Measurements from ENCODE around the gene CENPM.

CENPM gene, protein sequence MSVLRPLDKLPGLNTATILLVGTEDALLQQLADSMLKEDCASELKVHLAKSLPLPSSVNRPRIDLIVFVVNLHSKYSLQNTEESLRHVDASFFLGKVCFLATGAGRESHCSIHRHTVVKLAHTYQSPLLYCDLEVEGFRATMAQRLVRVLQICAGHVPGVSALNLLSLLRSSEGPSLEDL

DNA sequence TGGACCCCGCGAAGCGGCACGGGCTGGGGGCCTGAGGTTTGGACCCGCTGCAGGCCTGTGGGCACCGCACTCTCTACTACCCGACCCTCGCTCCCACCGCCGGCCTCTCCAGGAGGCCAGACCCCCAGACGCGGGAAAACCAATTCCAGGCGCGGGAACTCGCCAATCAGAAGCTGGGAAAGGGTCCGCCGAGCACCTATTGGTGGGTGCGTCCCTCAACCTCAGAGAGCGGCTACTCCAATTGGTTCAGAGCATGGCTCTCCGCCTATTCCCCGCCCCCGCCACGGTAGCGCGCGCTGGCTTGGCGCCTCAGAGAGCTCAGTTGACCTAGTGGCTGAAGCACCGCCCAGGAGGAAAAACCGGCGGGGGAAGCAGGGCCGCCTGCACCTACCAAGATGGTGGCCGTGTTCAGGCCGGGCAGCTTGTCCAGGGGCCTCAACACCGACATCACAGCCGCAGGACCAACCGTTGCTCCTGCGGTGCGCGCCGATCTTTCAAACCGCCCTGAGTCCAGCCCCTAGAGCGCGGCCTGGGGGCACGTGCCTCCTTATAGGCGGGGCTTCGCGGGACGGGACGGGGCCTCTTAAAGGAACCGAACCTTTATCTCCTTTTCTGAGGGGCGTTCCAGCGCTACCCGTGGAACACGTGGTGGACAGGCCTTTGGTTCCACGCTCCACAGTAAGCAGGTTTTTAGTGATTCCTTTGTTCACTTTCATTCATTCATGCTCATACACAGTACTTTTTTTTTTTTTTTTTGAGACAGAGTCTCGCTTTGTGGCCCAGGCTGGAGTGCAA is at the start of gene CENPM:
Gene CENPM, minus strand, starts transcription at position 524 of the 795 bp plus-strand sequence. Its CDS starts 76 bp downstream, at position 448.
- DNase-seq: peak; percentile 82 to 88

GRCh38 chr22:41995211-41995610 is 48.3 kb upstream of the CENPM start:
- DNase-seq: no peak

- no peak for DNase-seq
Observed at GRCh38 chr22:41992496-41992895, 45.5 kb upstream of the CENPM start.

- DNase-seq: no peak
Observed at GRCh38 chr22:41991111-41991510, 44.2 kb upstream of the CENPM start.

DNA sequence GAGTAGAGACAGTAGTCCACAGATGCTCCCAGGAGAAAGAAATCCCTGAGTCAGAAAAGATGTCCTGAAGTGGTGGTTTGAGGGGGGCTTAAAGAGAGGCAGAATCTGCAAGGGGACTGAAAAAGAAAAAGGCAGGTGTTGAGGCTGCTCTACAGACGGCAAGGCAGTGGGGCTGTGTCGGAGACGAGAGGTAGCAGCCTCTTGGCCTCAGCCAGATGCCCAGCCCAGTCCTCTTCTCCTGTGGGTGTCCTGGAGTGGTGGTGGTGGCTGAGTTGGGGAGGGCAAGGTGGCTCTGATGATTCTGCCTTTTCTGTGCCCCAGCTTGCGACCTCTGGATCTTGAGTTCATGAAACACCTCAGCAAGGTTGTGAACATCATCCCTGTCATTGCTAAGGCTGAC is 42.3 kb upstream of the CENPM start:
- DNase-seq: no peak

DNA sequence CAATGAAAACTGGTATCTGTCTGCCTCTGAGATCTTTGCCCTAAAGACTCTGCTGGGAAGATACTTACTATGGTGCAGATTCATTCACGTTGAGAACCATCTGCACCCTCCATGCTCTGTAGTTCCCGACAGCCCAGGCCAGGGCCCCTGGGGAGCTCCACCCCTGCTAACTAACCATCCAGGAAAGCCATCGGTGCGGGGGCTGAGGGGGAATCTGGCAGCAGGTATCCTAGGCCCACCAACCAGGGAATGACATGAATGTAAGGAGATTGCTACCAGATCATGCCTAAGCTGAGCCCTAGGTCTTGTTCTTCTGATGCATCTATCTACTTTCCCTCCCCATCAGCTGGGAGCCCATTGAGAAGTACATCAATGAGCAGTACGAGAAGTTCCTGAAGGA is 40.3 kb upstream of the CENPM start:
- no peak for DNase-seq

- no peak for DNase-seq
Observed at GRCh38 chr22:41983513-41984405, 36.8 kb upstream of the CENPM start.

DNA sequence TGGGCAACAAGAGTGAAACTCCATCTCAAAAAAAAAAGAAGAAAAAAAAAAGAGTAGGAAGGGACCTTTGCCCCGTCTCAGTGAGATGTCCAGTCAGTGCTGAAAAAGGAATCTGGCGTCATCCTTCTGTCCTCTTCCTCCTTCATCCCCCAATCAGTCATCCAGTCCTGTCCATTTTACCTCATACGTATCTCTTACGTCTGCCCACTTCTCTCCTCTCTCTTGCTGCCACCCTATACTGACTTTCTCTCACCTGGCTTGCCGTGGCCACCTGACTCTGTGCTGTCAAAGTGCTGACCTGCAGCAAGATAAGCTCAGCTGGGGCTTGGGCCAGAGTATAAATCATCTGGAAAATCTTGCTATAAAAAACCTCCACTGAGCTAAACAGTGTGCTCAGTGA is 35.9 kb upstream of the CENPM start:
- DNase-seq: no peak

DNA sequence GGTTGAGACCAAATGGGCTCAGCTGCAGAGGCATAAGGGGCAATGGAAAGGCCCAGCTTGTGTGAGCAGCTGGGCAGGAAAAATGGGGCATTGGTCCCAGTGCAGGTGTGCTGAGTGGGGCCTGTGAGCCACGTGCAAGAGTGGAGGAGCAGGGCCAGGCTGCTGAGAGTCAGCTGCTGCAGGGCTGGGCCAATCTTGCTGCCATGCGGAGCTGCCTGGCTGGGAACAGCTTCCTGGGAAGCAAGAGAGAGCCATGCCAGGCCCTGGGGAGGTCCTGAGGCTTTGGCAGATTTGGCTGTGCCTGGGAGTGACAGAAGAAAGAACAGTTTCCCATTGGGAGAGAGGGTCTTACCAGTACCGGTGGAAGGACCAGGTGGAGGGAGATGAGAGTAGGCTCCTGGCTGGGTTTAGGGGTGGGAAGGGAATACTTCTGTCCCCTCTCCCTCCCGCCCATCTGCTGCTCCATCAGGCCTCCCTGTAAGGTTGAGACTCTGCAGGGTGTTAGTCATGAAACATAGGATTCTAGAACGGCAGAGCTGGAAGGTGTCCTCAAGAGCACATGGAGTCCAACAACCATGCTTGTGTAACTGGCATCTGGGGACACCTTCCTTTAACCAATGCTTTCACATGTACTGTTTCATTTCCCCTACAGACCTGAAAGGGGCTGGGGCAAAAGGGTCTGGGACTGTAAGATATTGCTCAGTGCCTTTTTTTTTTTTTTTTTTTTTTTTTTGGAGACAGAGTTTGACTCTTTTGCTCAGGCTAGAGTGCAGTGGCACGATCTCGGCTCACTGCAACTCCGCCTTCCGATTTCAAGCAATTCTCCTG is 32.7 kb upstream of the CENPM start:
- no peak for DNase-seq

DNA sequence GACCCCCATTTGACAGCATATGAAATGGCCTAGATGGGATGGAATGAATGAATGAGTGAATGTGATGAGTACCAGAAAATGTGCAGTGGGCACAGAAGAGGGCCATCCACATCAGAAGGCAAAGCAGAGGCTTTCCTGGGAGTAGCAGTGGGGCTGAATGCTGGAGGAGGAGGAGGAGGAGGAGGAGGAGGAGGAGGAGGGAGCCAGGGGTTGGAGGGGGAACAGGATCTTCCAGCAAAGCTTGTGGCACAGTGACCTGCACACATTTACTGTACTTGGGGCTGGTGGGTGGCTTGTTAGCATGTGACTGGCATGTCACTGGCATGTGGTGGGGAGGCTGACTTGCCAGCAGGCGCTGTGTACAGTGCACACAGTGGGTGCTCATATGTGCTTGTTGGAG is 31.8 kb upstream of the CENPM start:
- no peak for DNase-seq

- peak in 1 of 2 donors; percentile 10 for DNase-seq
Observed at GRCh38 chr22:41976961-41977566, 30.1 kb upstream of the CENPM start.

DNA sequence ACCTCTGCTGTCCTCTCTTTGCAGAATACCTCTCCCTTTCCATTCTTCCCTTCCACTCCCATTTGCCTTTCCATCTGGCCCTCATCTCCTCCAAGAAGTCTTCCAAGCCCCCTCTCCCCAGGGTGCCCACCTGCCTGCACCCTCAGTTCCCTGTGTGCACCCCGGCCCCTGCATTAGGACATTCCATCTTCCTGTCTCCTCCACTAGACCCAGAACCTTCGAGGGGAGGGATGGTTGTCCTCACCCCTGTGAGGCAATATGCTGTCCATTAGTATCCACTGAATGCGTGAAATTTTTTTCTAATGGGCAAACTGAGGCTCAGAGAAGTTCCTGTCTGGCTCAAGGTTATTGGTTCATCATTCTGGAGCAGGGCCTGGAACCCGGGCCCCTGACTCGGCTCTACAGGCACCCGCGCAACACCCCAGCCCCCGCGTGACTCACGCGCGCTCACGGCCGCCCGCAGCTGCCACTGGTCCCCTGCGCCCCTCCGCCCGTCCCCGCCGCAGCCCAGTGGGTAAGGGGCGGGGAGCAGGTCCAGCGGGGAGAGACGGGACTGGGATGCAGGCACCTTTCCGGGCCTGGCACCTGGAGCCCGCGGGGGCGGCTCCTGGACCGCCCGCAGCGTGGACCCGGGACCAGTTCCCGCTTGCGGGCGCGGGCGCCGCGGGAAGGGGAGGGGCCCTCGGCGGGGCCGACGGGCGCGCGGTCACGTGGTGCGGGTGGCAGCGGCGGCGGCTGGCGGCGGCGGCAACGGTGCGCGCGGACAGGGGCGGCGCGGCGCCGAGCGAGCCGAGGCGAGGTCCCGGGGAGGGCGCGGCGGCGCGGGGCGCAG is 29.3 kb upstream of the CENPM start:
- DNase-seq: peak in 1 of 2 donors; percentile 59

GRCh38 chr22:41975299-41976069 is 28.5 kb upstream of the CENPM start:
- DNase-seq: no peak

DNA sequence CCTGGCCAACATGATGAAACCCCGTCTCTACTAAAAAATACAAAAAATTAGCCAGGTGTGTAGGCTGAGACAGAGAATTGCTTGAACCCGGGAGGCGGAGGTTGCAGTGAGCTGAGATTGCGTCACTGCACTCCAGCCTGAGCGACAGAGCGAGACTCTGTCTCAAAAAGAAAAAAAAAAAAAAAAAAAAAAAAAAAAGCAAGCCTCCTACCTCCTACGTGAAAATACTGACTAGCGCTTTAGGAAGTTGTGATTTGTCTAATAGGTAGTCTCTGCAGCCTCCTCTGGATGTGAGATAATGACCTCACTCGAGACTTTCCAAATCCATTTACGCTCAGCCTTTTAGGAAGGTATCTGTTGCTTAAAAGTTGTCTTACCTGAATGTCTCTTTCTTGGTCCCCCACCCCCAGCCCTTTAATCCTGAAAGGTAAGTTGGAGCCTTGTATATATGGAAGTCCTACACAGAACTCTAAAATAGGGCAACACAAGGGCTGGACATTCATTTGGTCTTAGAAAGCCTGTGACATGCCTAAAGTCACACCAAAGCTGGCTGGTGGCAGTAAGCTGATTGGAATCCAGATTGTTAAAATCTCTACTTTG is 27.8 kb upstream of the CENPM start:
- no peak for DNase-seq

DNA sequence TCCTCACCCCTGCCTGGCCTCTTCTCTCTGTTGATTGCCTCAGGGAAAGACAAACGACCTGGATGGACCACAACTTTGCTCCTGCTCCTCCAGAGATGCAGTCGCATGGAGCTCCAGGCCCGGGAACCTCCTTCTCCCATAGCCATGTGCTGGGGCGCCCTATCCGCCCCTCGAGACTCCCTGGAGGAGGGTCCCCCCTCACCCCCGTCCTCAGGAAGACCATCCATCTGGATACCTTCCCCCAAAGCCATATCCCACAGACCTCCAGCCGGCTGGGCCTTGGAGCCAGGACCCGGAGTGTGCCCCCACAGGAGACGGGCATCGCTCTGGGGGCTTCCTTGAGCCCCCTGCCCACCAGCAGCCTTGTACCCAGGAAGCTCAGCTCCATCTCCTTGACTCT is 24.5 kb upstream of the CENPM start:
- DNase-seq: no peak

GRCh38 chr22:41970601-41971000 is 23.6 kb upstream of the CENPM start:
- no peak for DNase-seq

GRCh38 chr22:41969110-41969646 is 22.2 kb upstream of the CENPM start, which contains the start of gene SEPTIN3:
Gene SEPTIN3, plus strand, starts transcription at chr22:41969443. Its CDS starts 2,050 bp downstream, at chr22:41971493.
- no peak for DNase-seq

- DNase-seq: no peak
Observed at GRCh38 chr22:41968601-41969000, 21.6 kb upstream of the CENPM start.

GRCh38 chr22:41966607-41967240 is 19.8 kb upstream of the CENPM start:
- DNase-seq: peak; percentile 54 to 69
